COR-L47 (cell line): ENCODE measurements around the gene MAP1A.

Experiments used
- DNase-seq: peaks from one replicate; lab custom pipeline; 2025; lab: John Stamatoyannopoulos, UW

Gene MAP1A

DNA sequence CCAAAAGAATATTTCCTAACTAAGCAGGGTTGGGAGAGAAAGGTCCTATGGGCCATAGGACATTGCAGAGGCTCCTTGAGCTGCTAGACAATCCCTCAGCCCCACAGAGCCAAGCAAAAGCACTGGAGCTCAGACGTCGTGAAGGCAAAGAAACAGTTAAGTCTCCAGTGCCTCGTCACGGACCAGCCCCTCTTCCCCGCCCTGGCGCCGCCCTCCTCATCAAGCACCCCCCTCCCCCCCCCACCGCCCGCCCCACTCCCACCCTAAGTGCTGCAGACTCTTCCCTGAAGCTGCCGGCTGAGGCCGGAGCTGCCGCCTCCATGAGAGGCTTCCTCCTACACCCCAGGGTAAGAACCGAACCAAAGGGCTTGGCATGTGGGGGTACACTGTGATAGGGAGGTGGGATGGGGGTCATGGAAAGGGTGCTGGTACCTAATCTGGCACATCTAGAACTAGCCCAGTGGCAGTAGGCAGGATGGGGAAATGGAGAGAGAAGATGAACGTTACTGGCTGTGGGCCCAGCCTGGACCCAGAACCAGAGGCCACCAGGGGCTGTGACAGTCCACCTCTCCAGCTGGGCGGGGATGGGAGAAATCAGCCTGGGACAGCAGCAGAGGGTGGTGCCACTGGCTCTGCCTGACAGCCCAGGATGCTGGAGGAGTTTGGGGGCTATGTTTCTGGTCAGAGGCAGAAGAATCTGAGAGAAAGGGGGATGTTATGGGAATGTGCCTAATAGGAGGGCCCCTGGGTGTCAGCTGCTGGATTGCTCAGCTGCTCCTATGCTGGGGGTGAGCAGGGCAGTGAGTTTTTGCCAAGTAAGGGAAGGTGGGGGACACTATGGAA, at the start of gene MAP1A:
MAP1A (plus strand) TSS at position 255 of the 843 bp plus-strand sequence. CDS start 3,866 bp downstream, outside the sequence.
- peak; percentile 46 for DNase-seq

DNA sequence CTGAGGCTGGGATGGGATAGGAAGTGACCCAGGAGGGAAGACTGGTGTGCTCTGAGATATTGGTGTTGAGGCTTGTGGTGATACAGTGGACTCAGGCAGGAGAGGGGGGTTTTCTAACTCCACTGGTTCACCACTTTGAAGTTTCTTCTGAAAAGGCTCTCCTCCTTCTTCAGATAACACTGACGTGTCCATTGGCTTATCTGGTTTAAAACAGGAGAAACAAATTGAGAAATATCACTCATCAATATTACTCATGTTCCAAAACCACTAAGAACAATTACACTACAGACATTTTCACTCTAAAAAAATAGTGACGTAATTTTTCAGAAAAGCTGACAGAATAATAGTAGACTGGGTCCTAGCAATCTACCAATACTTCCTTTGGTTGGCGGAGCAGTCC, 47.5 kb upstream of the MAP1A start:
- DNase-seq, result no peak

DNA sequence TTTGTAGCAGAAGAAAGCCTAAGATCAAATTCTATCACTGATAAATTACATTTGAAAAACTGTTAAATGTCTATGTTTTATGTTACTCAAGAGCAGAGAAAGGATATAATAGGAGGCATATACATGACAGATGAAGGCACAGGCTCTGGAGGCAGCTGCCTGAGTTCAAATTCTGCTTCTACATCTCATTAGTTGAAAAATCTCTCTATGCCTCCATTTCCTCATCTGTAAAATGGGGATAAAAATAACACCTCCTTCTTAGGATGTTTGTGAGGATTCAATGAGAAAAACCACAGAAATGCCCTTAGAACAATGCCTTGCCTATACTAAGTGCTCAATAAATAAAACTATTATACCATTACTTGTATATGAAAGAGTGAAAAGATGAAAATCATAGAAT, 45.4 kb upstream of the MAP1A start:
- DNase-seq, result no peak

DNA sequence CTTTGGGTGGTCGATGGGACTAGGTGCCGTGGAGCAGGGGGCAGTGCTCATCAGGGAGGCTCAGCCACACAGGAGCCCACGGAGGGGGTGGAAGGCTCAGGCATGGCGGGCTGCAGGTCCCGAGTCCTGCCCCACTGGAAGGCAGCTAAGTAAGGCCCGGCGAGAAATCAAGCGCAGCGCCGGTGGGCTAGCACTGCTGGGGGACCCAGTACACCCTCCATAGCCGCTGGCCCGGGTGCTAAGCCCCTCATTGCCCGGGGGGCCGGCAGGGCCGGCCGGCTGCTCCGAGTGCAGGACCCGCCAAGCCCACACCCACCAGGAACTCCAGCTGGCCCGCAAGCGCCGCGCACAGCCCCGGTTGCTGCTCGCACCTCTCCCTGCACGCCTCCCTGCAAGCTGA, 43.5 kb upstream of the MAP1A start:
- no peak for DNase-seq

DNA sequence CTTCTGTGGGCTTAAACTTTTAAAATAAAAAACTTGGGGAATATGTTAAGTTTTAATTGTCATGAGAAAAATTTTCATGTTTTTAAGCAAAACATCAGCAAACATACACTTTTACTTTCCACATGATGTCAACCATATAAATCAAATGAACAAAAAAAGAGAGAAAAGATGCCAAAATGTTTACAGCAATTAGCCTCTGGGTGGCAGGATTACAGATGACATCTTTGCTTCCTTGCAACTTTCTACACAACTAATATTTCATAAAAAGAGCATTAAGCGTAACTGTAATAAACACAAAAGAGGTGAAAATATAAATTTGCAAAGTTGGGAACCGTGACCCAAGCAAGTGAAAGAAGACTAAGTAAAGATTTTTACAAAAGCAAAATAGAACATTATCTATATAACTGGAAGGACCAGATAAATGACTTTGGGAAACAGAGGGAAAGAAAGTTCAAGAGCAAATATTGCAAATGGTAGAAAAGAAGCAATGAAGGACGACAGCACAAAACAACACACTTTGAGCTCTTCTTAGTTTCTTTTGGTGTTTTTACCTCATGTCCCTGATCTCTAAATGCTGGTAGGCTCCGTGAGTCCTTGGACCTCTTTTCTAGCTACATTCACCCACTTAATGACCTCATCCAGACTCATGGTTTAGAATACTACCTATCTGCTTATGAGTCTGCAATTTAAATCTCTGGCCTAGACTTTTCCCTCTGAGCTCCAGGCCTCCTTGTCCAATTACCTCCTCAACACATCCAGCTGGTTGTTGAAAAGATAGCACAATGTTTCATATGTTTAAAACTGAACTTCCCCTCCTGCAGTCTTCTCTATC, 33.9 kb upstream of the MAP1A start:
- DNase-seq, result peak; percentile 17

DNA sequence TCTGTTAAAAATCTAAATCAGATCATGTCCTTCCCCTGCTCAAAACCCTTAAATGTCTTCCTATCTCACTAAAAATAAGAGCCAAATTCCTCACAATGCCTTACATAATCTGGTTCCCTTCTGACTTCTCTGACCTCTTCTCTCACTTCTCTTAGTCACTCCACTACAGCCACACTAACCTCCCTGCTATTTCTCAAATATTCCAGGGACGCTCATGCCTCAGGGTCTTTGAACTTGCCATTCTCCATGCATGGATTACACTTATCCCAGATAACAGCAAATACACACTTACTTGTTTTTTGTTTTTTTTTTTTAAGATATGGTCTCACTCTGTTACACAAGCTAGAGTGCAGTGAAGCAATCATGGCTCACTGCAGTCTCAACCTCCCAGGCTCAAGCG, 33.0 kb upstream of the MAP1A start:
- no peak for DNase-seq

DNA sequence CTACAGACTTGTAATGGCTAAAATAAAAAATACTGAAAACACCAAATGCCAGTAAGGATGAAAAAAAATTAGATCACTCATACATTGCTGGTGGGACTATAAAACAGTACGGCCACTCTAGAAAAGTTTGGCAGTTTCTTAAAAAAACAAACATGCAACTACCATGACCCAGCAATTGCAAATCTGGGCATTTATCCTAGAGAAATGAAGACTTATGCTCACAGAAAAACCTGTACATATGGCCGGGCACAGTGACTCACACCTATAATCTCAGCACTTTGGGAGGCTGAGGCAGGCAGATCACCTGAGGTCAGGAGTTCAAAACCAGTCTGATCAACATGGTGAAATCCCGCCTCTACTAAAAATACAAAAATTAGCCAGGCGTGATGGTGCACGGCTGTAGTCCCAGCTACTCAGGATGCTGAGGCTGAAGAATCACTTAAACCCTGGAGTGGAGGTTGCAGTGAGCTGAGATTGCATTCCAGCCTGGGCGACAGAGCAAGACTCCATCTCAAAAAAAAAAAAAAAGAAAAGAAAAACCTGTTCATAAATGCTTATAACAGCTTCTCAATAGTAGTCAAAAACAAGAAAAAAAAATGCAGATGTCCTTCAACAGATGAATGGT, 30.0 kb upstream of the MAP1A start:
- no peak for DNase-seq

DNA sequence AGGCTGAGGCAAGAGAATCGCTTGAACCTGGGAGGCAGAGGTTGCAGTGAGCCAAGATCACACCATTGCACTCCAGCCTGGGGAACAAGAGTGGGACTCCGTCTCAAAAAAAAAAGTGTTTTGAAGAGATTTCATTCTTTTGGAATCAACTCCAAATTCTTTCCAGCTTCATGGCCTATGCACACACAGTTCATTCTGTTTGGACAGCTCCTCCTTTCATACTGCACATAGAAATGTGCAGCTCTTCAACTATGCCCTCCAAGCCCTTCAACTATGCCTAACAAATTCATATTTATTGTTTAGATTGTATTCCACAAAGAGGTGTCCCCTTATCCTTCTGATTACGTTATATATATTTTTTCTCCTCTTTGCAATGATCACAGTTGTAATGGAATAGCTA, 28.6 kb upstream of the MAP1A start:
- DNase-seq, result no peak

DNA sequence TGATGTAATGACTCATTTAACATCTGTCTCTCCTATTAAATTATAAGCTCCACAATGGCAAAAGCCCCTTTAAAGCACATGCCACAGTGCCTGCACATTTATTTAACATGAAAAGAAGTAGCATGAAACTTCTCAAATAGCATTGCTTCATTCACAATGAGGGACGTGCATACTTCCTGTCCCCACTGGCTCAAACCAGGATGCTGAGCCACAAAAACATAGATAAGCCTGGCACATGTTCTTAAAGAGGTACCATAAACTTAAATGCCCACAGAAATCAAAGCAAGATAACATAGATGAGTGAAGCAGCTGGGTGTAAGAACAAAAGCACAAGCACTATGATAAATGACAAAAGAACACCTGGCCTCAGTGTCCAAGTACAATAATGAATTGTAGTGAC, 28.2 kb upstream of the MAP1A start:
- DNase-seq, result peak; percentile 13

DNA sequence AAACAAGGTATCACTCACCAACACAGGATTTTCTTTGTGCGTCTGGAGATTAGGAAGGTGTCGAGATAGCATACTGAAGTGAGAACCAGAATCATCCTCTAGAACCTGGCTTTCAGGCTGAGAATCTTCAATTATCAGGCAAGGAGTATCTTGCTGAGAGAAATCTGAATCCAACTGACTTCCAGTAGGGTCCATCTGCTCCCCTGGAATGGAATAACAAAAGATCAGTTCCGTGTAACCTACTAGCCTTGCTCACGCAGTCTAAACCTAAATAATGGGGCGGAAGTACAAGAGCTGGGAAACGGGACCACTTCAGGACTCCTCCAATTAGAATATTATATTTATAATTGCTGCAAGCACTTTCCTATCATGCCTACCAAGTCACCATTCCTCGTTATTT, 25.1 kb upstream of the MAP1A start:
- no peak for DNase-seq

DNA sequence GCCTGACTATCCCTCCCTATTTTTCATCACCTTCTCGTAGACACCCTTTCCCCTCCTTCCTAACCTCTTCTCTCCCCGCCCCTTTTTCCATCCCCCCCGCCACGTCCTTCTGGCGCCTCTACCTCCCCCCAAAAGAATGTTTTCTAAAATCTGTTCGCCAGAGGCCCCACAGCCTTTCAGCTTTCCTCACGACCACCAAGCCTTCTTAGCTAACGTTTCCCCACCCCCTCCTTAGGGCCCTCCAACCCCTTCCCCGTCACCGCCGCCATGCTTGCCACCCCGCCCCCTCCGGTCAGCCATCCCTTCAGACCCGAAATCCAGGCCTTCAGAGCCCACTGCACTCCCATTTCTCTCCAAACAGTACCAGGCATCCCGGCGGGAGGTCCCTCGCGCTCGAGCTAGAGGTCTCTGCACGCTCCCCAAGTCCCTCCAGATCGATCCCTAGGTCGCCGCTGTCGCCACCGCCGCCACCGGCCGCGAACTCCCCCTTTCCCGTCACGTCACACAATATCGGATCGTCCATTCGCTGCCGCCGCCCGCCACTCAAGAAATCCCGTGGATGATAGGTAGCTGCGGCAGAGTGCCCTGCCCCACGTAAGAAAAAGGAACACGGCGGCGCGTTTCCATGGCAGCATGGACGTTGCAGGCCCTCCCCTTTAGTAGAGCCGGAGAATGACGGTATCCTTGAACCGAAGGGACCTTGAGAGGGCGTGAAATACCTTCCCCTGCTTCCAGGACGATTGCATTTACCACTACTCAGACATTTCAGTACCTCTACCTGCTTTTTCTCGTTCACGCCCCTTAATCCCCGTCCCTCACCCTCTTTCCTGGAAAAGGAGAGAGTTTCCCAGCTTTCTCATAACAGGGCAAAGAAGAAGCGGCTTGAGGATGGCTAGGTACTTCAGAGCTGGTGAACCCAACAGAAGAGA, 24.5 kb upstream of the MAP1A start, which contains the start of gene TP53BP1:
TP53BP1 (minus strand) TSS at position 484 of the 929 bp plus-strand sequence; CDS start at position 371, 113 bp downstream.
- DNase-seq, result peak; percentile 92

DNA sequence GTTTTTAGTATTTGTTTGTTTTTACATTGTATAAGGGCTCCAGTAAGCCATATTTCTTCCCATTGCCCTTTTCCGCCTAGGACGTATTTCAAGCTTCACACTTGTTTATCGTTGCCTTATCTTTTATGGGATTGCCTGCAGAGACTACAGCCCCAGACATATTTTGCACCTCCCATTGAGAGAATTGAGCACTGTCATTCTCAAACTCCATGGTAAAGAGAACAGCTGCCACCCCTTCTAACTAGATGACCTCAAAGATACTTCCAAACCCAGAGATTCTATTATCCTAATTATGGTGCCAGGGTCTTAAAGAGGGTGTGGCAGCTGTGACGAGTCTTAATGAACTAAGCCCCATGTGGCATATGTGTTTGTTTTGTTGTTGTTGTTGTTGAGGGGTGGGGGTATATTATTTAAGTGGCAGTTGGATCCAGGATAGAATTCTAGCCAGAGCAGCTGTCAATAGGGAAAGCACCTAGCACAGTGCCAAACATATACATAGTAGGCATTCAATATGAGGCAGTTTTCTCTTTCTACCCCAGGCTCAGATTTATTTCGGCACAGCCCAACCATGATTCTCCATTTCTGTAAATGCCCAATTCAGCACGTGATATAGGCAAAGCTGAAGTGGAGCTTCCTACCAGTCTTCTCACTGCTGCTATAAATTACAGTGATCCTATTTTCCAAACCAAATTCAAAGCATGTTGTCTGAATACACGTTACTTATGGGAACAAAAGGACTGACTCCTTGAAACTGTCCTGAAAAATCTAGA, 23.5 kb upstream of the MAP1A start:
- DNase-seq, result no peak

DNA sequence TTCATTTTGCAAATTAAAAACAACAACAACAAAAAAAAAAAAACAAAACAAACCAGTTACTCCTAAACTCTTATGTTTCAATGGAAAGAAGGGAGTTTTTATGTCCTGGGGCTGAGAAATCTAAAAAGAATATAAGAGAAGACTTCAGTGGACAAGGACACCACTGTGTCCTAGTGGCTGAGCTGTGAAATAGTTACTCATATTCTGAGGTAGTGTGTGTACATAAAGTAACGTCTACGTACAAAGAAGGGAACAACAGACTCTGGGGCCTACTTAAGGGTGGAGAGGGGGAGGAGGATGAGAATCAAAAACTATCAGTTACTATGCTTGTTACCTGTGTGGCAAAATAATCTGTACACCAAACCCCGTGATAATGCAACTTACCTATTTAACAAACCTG, 18.4 kb upstream of the MAP1A start:
- no peak for DNase-seq

DNA sequence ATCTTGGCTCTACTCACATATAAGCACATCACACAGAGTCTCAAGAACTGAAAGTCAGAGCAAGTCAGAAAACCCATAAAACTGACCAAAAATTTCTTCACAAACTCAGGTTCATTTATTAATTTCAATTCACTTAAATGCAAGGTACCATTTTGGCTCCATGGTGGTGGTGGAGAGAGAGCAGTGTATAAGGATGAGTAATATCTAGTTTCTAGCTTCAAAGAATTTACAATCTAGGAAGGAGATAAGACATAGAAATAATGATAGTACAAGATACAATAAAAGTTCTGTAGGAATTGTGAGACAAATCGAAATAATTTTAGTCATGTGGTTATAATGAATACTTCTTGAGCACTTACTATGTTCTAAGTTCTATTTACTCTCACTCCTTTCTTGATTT, 17.8 kb upstream of the MAP1A start:
- DNase-seq, result no peak

DNA sequence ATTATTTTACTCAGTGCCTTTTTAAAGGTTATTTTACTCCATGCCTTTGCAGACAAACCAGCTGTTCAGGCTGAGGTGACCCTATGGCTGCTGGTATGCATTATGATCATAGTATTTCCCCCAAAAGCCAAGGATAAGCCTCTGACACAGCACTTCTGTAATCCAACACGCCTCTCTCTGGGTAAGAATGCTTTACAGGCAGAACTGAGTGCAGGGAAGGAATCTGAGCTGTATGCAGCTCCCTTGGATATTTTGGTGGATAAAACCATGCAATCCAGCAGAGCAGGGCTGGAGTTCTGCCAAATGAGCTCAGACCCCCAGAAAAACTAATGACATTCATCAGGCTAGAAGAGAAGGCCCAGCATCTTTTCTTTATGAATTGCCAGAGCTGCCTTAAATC, 11.7 kb upstream of the MAP1A start:
- no peak for DNase-seq

DNA sequence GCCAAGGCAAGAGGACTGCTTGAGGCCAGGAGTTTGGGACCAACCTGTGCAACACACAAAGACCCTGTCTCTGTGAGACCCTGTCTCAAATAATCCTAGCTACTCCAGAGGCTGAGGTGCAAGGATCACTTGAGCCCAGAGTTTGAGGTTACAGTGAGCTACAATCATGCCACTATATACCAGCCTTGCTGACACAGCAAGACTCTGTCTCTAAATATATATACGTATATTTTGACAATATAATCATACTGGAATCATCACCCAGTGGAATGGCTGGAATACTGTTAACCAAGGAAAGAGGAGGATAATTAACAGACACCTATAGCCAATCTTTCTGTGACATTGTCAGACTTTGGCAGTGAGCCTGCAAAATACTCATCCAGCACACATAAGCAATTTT, 9.0 kb upstream of the MAP1A start:
- no peak for DNase-seq

DNA sequence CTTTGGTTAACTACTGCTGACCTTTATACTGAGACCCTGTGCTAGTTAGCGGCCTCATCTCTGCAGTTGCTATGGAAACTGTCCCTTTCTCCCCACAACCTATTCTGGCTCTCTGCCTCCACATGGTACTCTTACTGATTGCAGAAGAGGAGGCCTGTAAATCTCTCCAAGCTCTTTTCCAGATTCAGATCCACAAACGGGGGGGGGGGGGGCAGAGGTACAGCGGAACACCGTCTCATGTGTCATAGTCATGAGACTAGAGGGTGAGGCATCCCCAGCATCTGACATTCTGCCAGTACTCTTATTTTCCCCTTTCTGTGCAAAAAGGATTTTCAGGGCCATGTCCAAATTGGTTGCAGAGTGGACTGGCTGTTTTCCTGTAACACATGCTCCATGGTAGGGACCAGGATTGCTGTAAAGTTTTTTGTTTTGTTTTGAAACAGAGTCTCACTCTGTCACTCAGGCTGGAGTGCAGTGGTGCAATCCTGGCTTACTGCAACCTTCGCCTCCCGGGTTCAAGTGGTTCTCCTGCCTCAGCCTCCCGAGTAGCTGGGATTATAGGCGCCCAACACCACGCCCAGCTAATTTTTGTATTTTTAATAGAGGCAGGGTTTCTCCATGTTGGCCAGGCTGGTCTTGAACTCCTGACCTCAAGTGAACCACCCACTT, 8.3 kb upstream of the MAP1A start:
- peak; percentile 70 for DNase-seq

DNA sequence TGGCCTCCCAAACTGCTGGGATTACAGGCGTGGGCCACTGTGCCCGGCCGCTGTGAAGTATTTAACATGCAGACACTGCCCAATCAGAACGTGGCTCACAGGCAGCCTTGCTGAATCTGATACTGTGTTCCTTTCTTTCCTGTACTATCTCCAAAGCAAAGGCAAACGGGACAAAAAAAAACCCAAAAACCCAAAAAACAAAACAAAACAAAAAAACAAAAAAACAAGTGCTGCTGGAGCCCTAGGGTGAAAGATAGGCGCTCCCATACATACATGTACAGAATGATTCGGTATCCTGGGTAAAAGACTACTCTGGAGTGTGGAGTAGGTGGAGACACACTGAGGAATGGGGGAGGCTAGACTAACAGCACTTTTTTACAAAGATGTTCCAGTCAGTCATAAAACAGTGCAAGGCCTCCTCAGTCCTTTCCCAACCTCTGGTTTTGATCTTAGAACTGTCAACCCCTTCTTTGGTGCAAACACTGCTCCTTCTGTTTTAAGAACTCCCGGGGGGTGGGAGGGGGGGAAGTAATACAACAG, 7.7 kb upstream of the MAP1A start:
- DNase-seq, result no peak

DNA sequence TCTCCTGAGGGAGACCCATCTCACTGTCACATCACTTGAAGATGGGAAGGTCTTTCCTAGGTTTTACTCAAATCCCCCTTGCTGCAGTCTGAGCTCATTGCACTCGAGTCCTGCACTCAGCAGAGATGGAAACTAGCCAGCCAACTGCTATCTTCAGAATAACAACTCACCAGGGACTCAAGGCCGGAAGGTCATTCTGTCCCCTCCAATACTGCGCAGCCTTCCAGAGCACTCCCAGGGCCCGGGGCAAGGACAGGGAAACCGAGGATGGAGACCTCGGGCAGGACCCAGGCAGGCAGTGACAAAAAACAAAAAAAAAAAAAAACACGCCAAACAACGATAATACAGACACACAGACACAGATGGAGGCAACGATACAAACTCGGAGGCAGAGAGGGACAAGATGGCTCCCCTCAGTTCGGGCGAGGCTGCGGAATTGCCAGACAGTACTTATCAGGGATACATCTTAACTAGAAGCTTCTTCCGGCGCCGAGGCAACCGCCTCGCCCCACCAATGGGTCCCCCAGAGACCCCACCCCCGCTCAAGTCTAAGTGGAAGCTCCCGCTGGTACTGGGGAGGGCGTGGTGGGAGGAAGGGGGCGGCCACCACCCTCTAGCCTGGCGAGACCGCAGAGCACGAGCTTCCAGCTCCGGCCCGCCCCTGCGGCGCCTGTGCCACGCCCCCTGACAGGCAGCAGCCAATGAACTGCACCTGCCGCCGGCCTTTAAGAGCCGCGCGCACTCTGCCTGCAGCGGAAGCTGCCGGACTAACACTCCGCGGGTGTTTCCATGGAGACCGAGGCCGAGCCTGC, 7.0 kb upstream of the MAP1A start:
- peak; percentile 100 for DNase-seq
